ENCODE data around the gene VSX1.

VSX1 gene

DNA sequence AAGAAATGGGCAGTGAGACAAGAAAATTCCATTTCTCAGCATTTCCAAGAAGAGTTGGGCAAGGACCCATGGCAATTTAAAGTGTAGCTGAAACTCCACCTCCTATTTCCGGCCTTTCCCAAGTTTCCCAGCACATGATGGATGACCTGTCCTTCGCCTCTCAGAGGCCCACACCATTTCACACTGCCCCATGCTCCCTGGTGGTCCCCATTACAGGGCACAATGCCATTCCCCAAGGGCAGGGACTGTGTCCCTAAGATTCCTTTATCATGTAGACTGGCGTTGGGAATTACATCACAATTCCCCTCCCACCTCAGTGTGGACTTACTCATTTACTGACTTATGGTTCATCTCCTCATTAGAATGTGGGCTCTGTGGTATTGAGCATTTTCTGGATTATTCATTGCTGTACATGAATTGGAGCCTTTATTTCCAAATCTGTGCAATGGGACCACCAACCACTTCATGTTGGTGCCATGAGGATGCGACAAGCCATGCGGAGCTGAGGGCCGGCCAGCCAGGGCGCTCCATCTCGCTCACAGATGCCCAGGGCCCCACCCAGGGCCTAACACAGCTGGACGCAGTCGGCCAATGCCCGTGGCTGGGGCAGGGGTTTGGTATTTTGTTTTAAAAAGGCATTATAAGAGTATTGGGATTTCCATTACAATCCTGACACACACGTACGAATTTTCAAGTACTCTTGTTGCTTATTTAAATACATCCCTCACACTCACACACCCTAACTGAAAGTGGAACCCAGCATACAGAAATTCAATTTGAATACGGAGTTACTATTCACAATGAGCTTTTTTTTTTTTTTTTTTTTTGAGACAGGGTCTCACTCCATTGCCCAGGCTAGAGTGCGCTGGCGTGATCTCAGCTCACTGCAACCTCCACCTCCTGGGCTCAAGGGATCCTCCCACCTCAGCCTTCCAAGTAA lies 29.4 kb downstream of the VSX1 start:
- no peak for FAIRE-seq

DNA sequence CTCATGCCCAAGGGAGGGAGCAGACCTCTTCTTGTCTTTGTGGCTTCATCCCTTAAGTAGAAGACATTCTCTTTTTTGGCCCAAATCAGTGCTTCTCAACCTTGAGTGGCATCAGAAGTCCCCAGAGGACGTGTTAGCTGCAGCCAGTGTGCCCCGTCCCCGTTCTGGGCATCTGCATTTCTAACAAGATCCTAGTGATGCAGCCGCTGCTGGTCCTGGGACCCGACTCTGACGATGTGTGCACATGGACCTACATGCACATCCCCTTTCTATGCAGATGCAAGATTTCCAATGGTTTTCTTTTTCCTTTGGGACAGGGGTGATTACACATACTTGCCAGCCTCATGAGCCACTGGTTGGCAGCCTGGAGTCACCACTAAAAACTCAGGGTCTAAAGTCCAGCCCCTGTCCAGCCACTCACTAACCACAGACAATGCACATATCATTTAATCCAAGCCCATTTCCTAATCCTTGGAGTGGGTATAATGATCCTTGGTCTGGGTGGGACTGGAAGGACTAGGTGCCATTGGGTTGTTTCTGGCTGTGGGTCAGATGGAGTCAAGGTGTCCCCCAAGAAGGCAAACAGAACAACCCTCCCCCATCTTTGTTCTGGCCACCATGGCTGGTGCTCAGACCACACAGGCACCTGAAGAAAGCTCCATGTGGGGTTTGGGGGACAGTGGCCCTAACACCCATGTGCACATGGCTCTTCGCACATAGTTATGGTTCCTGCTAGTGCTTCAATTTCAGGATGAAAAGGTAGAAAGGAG lies 30.4 kb downstream of the VSX1 start:
- no peak for FAIRE-seq

DNA sequence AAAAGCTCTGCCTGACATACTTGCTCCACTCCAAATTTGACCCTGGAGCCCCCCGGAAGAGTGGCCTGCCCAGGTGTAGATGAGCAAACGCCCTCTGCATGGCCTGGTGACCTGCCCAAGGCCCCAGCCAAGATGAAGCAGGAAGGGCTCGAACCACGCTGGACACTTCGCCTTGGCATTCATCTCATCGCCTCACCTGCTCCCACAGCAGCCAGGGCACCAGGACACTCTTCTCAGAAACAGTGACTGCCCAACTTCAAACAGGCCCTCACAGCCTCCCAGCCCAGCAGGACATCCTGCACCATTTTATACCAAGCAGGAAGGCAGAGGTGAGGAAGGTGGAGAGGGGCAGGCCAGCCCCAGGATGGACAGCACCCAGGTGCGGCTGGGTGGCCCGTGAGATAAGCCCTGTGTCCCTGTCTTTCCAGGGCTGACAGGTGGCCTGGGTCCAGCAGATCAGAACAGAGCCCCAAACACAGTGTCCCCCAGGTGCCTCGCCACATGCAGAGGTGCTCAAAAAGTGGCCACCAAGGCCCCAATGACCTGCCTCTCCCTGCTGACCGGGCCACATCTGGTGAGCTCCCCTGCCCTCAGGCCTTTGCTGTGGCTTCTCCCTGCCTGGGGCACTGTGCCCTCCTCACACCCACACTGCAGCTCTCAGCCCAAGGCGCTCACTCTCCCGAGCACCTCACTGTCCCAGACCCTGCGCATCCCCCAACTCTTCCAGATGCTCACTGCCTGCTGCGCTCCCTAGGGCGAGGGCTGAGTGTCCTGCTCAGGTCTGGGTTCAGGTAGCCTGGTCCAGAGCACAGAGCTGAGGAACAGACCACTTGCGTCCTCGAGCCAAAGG lies 31.2 kb downstream of the VSX1 start:
- no peak for FAIRE-seq

DNA sequence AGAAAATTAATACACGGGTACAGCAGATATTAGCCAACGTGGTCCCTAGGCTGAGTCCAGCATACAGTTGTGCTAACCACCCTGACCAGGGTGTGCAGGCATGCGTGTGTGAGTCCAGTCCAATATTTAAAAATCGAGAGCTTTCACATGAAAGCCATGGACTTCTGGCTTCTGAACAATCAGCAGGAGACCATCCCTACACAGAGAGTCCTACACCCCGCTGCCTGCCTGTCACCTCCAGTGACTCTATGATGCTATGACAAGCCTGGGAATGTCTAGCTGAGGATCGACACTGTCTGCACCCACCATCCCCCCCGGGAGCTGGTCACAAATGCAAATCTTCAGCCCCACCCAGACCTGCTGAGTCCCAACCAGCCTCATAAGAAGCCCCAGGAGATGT lies 31.9 kb downstream of the VSX1 start:
- no peak for FAIRE-seq

DNA sequence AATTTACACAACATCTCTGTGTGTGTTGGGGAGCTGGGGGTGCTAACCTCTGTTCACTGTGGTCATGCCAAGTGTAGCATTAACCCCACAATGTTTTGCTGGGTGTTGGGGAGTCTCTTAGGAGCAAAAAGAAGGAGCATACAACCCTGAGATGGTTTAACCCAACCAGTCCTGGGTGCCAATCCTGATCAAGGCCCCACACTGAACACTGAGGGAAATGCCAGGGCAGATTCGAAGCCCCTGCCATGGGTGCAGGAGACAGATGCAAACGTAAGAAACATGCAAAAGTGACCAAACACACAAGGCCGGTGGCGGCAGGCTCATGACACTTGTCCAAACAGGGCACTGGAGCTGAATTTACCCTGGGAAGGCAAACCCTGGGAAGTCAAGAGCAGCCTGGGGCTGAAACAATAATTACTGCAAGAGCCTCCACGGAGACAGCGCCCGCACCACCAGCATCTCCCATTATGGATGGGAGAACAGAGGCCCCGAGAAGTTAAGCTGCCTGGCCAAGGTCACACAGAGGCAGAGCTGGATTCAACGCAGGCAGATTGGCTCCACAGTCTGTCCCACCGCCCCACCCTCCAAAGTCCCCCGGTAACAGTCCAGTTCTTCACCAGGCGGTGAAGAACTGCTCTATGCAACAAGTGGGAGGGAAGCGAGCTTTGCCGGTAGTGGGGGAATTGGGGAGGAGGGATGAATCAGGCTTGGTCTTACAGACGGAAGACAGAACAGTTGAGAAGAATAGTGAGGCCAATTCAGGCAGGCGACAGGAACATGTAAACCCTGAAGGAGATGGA lies 32.5 kb downstream of the VSX1 start:
- no peak for FAIRE-seq

DNA sequence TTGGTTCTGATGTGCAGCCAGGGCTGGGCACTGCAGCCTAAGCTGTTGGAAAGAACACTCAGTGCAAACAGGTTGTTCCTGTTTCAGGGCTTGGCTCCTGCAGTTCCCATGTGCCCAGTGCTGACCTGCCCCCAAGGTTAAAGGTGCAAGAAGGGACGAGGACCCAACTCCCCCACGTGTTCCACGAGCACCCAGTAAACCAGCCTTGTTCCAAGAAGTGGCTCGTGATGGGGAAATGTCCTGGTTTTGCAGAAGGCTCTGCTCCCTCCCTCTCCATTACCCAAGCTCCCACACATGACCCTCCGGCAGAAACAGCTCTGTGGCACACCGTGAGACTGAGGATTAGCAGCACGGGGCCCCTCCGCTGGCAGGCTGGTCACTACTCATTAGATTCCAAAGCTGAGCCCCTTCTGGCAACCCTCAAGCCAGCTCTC lies 33.4 kb downstream of the VSX1 start:
- FAIRE-seq: no peak

DNA sequence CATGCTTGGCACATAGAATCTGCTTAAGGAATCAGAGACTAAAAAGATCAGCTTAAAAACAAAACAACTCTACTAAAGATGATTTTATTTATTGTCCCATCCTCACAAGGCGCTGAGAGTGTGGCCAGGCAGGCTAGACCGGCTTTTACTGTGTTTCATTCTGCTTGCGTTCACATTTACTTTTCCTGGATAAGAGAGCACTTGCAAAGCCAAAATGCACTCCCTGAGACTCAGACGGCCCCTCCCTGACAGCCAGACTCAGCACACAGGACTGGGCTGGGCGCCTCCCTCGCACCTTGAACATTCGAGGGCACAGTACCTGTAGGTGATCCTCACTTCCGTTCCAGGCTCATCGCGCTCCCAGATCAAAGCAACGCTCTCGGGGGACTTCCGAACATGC lies 34.2 kb downstream of the VSX1 start:
- FAIRE-seq: no peak

DNA sequence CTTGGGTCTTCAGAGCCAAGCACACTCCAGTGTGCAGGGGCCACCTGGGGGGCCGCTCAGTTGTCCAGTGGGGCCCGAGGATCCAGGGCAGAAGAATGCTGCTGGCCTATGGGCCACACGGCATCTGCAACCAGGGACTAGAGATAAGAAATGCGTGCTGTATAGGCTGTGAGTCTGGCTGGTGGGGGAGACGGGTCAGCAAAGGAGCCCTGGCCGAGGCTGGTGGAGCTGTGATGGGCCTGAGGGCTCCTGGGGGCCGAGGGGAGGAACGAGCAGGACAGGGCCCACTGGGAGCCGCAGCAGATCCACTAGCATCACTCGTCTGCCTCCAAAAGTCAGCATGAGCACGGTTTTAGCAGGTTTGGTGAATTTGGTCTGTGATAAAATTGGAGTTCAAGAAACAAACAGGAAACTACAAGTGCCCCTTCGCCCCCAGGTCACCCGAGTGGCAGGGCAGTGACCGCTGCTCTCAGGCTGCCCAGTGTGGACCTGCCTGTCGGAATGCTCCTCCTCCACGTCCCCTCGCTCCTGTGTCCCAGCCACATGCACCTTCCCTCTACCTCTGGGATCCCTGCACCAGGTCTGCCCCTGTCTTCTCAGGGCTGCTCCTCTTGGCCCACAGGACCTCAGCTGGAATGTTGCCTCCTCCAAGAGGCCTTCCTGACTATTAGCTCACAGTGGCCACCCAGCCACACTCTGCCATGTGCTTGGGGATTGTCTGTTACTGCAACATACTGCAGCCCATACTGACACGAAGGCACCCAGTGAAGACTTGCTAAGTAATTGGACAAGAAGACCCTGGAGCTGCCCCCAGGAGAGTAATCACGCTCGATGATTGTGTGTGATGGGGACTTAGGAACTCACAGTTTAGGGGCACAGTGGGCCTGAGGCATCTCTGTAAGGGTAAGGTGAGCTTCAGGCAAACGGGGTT lies 34.9 kb downstream of the VSX1 start:
- FAIRE-seq: no peak

DNA sequence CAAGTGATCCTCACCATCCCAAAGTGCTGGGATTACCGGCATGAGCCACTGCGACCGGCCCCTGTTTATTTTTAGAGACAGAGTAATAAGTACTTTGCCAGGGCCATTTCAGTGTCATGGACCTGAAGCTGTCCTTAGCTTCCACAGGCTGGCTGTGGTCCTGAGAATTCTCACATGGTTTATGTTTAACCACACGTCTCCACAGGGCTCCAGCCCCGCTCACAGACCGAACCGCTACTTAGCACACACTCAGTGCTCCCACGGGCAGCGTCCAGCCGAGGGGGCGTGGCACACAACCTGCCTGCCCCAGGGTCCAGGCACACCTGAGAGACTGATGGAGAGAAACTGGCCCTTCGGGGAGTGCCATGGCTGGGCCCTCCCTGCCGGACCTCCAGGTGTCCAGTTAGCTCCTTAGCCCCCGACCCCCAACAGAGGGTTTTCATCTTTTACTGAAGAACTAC lies 35.7 kb downstream of the VSX1 start:
- FAIRE-seq: no peak

DNA sequence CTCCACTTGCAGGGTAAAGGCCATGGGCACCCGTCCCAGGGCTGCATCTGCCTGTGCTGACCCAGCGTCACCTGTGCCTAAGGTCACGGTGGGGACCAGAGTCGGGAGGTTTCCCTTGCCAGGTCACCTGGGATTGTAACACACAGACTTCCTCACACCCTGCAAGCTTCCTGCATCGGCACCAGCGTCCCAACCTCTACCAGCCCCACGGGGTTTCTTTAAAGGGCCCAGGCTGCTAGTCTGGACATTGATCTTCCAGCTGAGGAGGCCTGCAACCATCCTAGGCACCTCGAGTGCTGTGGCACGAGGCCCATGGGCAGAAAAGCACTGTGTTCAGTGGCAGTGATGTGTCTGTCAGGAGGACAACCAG lies 36.6 kb downstream of the VSX1 start:
- no peak for FAIRE-seq

DNA sequence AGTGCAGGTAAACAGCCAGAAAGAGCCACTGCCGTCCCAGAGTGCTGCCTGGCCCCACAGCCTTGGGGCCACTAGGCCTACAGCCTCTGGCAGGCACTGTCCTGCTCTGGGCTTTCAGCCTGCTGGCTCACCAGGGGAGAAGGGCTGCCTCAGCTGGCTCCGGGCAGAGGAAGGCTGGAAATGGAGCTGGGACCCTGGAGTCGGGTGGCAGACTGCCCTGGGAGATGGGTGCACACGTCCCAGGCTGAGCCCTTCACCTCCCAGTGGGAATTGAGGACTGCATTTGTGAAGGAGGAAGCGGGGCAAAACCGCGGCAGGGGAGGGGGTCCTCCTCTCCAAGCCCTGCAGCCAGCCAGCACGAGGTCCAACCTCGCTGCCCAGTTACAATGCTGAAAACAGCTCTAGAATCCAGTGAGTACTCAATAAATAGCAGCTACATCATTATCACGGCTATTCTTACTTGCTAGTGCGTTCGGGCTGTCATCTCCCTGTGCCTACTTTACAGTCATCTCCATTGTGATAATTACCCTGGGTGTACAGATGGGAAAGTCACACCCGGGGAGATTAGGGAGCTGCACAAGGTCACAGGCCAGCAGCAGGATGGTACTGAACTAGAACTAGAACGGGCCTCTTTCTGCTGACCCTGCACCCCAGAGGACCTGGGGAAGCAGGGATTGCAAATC lies 37.1 kb downstream of the VSX1 start:
- FAIRE-seq: no peak

DNA sequence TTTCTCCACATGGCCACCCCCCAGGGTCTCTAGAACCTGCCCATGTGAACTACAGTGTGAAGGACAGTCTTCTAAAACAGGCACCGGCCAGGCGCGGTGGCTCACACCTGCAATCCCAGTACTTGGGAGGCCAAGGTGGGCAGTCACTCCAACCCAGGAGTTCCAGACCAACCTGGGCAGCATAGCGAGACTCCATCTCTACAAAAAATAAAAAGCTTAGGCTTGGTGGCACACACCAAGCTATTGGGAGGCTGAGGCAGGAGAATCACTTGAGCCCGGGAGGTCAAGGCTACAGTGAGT lies 37.7 kb downstream of the VSX1 start:
- no peak for FAIRE-seq

DNA sequence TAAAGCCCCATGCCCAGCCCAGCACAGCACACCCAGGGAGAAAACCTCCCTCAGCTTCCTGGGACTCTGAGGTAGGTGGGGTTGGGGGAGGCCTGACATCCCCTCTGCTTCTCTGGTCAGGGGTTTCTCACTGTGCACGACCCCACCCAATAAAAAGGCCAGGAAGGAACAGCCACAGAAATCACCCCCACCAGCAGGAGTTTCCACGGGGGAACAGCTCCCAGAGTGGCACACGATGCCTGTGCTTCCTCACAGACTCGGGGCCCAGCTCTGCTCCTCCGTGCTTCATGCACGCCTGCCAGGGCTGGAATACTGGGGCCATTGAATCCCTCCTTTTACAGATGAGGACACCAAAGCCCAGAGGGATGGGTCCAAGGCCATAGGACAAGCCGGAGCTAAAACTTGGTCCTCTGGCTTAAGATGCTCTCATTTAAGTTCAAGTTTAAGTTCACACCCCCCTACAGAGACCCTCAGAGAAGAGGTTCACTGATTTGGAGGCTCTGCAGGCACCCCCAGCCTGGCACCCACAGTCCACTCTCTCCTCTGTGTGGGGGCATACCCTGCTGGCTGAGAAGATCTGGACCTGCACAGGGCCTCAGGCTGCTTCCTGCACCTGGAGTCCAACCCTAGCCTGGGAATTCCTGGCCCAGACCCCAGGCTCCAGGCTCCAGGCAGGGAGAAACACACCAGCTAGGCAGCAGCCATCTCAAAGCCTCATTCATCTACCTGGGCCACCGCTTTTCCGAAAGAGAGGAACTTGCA lies 38.3 kb downstream of the VSX1 start:
- no peak for FAIRE-seq

DNA sequence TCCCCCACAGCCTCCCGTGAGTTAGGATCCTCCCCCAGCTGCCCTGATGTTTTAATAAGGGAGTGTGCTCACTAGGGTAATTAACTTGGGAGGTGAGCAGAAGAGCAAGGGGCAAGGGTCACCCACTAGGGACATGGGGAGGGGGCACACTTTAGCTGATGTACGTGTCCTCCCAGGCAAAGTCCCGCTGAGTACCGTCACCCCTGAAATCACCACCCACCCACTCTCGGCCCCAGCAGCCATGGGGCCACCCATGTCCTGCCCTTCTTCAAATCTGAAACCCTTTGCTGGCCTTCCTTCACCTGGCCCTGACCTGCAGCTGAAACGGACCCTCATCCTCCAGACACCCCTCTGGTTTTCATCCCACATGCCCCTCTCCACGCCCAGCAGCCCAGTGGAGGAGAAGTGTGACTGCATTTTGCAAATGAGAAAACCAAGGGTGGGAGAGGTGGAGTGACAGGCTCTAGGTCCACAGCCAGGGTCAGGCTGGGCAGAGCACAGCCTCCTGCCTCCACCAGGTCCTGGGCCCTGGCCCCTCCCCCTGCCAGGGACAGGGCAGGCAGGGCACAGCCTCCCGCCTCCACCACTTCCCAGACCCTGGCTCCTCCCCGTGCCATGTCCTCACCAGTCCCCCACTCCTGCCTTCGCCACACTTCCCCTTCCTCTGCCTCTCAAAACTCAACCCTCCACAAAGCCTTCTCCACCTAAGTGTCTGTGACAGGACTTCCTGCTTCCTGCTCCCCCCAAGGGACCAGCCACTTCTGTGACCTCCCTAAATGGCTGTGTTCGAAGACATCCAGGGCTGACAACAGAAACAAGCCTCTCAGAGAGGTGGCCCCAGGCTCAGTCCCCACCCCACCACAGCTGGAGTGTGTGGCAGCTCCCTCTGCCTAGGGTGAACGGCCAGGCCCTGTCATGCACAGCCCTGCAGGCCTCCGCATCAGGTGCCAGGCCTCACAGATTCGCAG lies 39.1 kb downstream of the VSX1 start:
- no peak for FAIRE-seq

DNA sequence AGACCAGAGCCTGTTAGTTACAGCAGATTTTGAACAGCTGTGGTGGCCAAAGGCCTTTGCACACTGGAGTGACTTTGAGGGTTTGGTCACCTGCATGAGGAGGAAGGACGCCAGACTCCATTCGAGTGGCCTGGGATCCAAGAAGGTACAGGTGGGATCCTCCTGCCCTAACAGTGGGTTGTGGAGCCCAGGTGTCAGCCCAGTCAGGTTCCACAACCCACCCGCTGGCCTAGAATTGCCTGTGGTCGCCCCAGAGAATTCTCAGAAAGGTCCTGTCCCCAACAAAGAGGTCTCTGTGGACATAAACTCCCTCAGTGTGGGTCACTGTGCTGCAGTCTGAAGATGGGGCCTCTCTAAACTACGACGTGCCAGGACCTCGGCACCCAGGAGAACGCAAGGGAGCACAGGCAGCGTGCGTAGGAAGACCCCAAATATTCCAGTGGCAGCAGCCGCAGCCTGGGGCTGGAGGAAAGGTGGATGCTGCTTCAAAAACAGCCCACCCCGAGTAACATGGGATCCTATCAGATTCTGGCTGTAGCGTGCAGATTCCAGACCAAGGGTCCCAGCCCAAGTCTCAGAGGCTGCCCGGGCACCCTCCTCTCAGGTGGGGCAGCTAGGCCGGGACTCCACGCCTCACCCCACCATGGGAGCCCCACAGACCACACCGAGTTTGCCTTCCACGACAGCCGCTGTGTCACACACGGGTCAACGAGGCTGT lies 40.0 kb downstream of the VSX1 start:
- FAIRE-seq: no peak

DNA sequence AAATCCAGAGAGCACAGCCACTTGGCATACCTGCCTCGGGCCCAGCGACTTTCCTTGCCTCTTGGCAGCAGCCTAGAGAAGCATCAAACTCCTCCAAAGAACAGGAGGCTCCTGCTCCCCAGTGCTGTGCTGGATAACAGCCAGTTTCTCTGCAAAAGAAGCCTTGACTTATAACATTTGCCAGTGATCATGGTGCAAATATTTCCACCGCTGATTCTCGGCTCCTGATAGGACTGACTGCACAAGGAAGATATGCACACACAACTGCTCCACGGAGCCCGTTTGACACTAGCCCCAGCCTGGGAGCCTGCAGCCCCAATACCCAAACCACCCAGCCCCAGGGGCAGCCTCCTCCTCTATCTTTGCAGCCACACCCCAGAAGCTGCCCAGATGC lies 41.5 kb downstream of the VSX1 start:
- no peak for FAIRE-seq

DNA sequence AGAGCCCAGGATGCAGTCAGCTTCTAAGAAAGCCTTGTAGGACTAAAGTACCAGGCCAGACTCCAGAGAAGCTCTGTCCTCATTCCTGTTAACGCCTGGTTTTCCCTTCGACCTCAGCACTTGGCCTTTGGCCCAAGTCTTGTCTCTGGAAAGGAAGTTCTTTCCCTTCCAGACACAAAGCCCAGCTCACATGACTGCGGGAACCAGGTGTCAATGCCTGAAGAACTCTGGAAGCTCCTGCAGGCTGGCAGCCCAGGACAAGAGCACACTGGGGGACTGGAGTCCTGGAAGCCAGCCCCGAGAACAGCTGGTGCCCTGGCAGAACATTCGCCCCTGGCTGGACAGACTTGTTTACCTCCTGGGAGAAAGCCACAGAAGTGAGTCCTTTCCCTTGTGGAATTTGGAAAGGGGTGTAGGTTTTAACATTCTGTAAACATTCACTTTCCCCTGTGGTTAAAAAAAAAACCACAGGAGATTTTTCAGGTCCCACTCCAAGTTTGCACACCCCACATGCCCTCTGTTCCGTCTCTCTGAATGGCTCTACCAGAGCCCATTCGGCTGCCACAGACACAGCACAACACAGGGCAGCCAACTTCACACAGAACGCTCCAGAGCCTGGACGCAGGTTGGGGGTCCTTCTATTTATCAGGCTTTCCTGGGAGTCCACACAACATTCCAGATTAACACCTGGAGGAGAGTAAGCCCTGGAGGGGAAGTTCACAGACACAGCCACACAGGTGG lies 42.1 kb downstream of the VSX1 start:
- FAIRE-seq: no peak
